HepG2 (cell line): ENCODE measurements around the gene OBSL1. TPM values are rescaled to one million over a fixed set of nuclear protein-coding genes. Genes with fewer than 3 reads are reported as not detected.

Experiments used
- ATF6 ChIP-seq: sonication (generic); formaldehyde crosslinking; conservative IDR thresholded peaks from 2 replicates; pipeline ENCODE4 v1.4.0; 2020; ENCODE audit warnings: missing genetic modification reagents
- CCAR2 ChIP-seq: fragments of 200-400 bp; formaldehyde crosslinking; optimal IDR thresholded peaks from 2 replicates; pipeline ENCODE3; 2018; ENCODE audit warnings: low read depth, mild to moderate bottlenecking, low read length, moderate library complexity
- CENPX ChIP-seq: sonication (generic); formaldehyde crosslinking; IDR thresholded peaks from 2 replicates; pipeline ENCODE4 v1.9.0; 2021; ENCODE audit warnings: mild to moderate bottlenecking, missing genetic modification reagents, moderate library complexity
- DRAP1 ChIP-seq: IDR thresholded peaks from 2 replicates; pipeline ENCODE4 v1.6.1; 2016; ENCODE audit warnings: missing genetic modification reagents, missing compliant biosample characterization
- DZIP1 ChIP-seq: sonication (generic); formaldehyde crosslinking; IDR thresholded peaks from 2 replicates; pipeline ENCODE4 v1.5.0; 2020; ENCODE audit warnings: mild to moderate bottlenecking, missing genetic modification reagents
- HMG20B ChIP-seq: conservative IDR thresholded peaks from 2 replicates; pipeline ENCODE4 v1.6.1; 2016; ENCODE audit warnings: missing genetic modification reagents, missing compliant biosample characterization
- HNRNPUL1 ChIP-seq: fragments of 200-400 bp; formaldehyde crosslinking; IDR thresholded peaks from 2 replicates; pipeline ENCODE4 v1.6.1; 2017; ENCODE audit warnings: low read depth, mild to moderate bottlenecking, low read length, moderate library complexity
- KDM5A ChIP-seq: fragments of 200-600 bp; sonication (generic); IDR thresholded peaks from 2 replicates; pipeline ENCODE4 v1.7.0; 2018; ENCODE audit warnings: antibody characterized with exemption, mild to moderate bottlenecking, low read length, borderline replicate concordance
- KMT2B ChIP-seq: IDR thresholded peaks from 2 replicates; pipeline ENCODE4 v1.6.1; 2016; ENCODE audit warnings: missing genetic modification reagents, missing compliant biosample characterization
- MAFK ChIP-seq, 2 experiments: IDR thresholded peaks in 1 of 2; conservative IDR thresholded peaks in 1 of 2; 2 replicates each; pipeline ENCODE4 v1.6.1; 2011; ENCODE audit warnings: improper control_type of control experiment in 2 of 2, low read length in 2 of 2
- NR2C2 ChIP-seq: sonication (generic); formaldehyde crosslinking; IDR thresholded peaks from 2 replicates; pipeline ENCODE4 v1.4.0; 2020; ENCODE audit warnings: missing genetic modification reagents, mild to moderate bottlenecking, moderate library complexity, borderline replicate concordance
- PHF5A ChIP-seq: IDR thresholded peaks from one replicate; pipeline ENCODE4 v1.6.1; 2018; ENCODE audit warnings: low read depth, missing genetic modification reagents; ENCODE audit not compliant: unreplicated experiment
- PREB ChIP-seq: sonication (generic); formaldehyde crosslinking; IDR thresholded peaks from 2 replicates; pipeline ENCODE4 v1.4.0; 2020; ENCODE audit warnings: missing genetic modification reagents
- ZKSCAN1 ChIP-seq: fragments of 150-350 bp; IDR thresholded peaks from 2 replicates; pipeline ENCODE4 v1.6.1; 2014; ENCODE audit warnings: low read length
- ZNF768 ChIP-seq: sonication (generic); formaldehyde crosslinking; IDR thresholded peaks from 2 replicates; pipeline ENCODE4 v1.4.0; 2020; ENCODE audit warnings: missing genetic modification reagents
- ZNF788 ChIP-seq: sonication (generic); formaldehyde crosslinking; IDR thresholded peaks from 2 replicates; pipeline ENCODE4 v1.5.0; 2020; ENCODE audit warnings: mild to moderate bottlenecking, missing genetic modification reagents, borderline replicate concordance
- ZNF800 ChIP-seq: sonication (generic); formaldehyde crosslinking; IDR thresholded peaks from 2 replicates; pipeline ENCODE4 v1.4.0; 2020; ENCODE audit warnings: missing genetic modification reagents
- ZSCAN30 ChIP-seq: sonication (generic); formaldehyde crosslinking; IDR thresholded peaks from 2 replicates; pipeline ENCODE4 v1.5.0; 2020; ENCODE audit warnings: mild to moderate bottlenecking, missing genetic modification reagents
- polyA plus RNA-seq, 8 experiments: library from polyadenylated mRNA; depleted of rRNA in 3 of 8; stranded (reverse) in 7 of 8; unstranded in 1 of 8; fragments of >200 nt; fragmentation: Illumina TruSeq in 4 of 8; extraction: Trizol in 4 of 8; gene quantifications; 2 replicates each; pipeline versions ENCODE4 v1.2.1 to v1.2.3, GENCODE V29; 2011 to 2016; ENCODE audit warnings: low read depth in 4 of 8, missing spikeins in 1 of 8, mixed read lengths in 1 of 8; ENCODE audit not compliant: insufficient read depth in 1 of 8
- total RNA-seq, 5 experiments: library from RNA; depleted of rRNA; stranded (reverse); fragments of >200 nt; fragmentation: Illumina TruSeq; extraction: Trizol; gene quantifications; 2 replicates each; pipeline ENCODE4 v1.2.3, GENCODE V29; 2016; ENCODE audit warnings: low read depth in 1 of 5
- TF ChIP-seq, protein P1 (sequence below): sonication (generic); formaldehyde crosslinking; IDR thresholded peaks from 2 replicates; pipeline ENCODE4 v1.5.0; 2020; ENCODE audit warnings: missing genetic modification reagents, mild to moderate bottlenecking, borderline replicate concordance

Gene OBSL1
- total and polyA plus RNA-seq, 2 of the 13 experiments (the other 11 are each of a cell fraction or from before 2014, with no cell fraction given) = 86.7 to 218 TPM

GRCh38 chr2:219552382-219553167 is 18.8 kb downstream of the OBSL1 start (continued):
- TF ChIP-seq ZNF800 (no peak; the same call in 1 of the 2 replicates), CCAR2 (no peak), NR2C2 (CRISPR knock-in tag) (peak; percentile 41; the same call in 1 of the 2 replicates), KMT2B (CRISPR knock-in tag) (no peak), HMG20B (CRISPR knock-in tag) (no peak), MAFK (conservative IDR thresholded peaks at IDR 0.05 in 1 of 2, IDR thresholded peaks at IDR 0.05 in 1 of 2; ENCODE audit: low read length in 2 of 2) (no peak), ZNF788 (CRISPR knock-in tag) (peak; percentile 90), CENPX (CRISPR knock-in tag) (no peak), KDM5A (peak; percentile 23; the same call in 1 of the 2 replicates), DZIP1 (CRISPR knock-in tag) (peak; percentile 68; the same call in 1 of the 2 replicates), ZNF768 (CRISPR knock-in tag) (peak; percentile 82; the same call in 1 of the 2 replicates), HNRNPUL1 (no peak), PHF5A (CRISPR knock-in tag) (peak; percentile 14), ZKSCAN1 (no peak), PREB (no peak), ATF6 (CRISPR knock-in tag) (no peak), ZSCAN30 (CRISPR knock-in tag) (no peak), DRAP1 (CRISPR knock-in tag) (peak; percentile 81)
- TF ChIP-seq, protein P1, sequence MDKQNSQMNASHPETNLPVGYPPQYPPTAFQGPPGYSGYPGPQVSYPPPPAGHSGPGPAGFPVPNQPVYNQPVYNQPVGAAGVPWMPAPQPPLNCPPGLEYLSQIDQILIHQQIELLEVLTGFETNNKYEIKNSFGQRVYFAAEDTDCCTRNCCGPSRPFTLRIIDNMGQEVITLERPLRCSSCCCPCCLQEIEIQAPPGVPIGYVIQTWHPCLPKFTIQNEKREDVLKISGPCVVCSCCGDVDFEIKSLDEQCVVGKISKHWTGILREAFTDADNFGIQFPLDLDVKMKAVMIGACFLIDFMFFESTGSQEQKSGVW (CRISPR knock-in tag) = no peak
